ENCODE data around the gene HGFAC.

DNA sequence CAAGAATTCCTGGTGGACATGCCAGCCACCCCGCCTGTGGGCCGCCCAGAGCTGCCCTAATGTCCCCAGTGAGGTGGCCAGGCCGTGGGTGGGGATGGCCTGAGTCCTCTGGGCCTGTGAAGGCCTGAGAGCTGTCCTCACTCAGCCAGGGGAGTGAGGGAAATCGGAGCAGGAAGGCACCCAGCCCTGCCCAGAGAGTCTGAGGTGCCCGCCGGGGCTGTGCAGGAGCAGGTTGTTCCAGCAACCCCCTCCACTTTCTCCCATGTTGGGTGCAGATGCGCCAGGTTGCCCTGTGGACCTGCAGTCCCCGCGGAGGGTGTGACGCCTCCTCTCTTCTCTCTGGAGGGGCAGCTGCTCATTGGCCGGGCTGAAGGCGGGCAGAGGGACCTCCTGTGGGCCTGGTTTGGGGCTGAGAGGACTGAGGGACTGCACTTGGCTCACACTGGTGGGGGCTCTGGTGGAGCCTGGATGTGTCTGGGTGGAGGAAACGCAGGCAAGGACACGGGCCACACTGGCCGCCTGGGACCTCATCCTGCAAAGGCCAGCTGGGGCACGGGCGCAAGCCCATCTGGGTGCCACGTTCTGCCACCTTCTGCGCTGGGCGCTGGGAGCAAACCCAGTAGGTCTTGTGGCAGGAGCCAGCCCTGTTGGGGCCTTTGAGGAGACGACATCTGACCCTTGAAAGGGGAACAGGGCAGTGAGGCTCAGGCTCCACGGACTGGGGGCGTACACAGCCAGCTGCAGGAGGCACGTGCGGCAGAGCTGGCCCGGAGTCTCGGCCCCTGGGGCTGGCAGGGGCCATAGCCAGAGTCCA, 35.4 kb downstream of the HGFAC start:
- TF ChIP-seq JUN (CRISPR knock-in tag; IDR thresholded peaks at IDR 0.05): no peak
- TF ChIP-seq FOXP1 (CRISPR knock-in tag; IDR thresholded peaks at IDR 0.05; ENCODE audit: borderline replicate concordance): no peak
- TF ChIP-seq TEAD4 (CRISPR knock-in tag; IDR thresholded peaks at IDR 0.05): no peak
- no peak for TF ChIP-seq CTCF (IDR thresholded peaks at IDR 0.05)
- no peak for TF ChIP-seq MYBL2 (CRISPR knock-in tag; IDR thresholded peaks at IDR 0.05)
- no peak for TF ChIP-seq USF1 (CRISPR knock-in tag; IDR thresholded peaks at IDR 0.05)
- no peak for TF ChIP-seq ETV6 (CRISPR knock-in tag; IDR thresholded peaks at IDR 0.05)
- TF ChIP-seq, protein P1, sequence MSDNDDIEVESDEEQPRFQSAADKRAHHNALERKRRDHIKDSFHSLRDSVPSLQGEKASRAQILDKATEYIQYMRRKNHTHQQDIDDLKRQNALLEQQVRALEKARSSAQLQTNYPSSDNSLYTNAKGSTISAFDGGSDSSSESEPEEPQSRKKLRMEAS (CRISPR knock-in tag; IDR thresholded peaks at IDR 0.05): no peak
- TF ChIP-seq IRF2 (CRISPR knock-in tag; IDR thresholded peaks at IDR 0.05; ENCODE audit: borderline replicate concordance, low read depth): no peak
- no peak for TF ChIP-seq SOX15 (CRISPR knock-in tag; IDR thresholded peaks at IDR 0.05)
- TF ChIP-seq ZNF232 (CRISPR knock-in tag; IDR thresholded peaks at IDR 0.05): no peak
- TF ChIP-seq GTF2I (CRISPR knock-in tag; conservative IDR thresholded peaks at IDR 0.05): no peak

Measured in WTC11 (cell line).